ENCODE results near the gene HMGN2.
A peak's percentile ranks its signal among the peaks of the same experiment; 100 is the strongest.
"Not testable (repeated sequence)": the region's sequence is repeated elsewhere in the genome, so short reads cannot be mapped to it uniquely, and the experiment has no call there.

The HMGN2 gene

DNA sequence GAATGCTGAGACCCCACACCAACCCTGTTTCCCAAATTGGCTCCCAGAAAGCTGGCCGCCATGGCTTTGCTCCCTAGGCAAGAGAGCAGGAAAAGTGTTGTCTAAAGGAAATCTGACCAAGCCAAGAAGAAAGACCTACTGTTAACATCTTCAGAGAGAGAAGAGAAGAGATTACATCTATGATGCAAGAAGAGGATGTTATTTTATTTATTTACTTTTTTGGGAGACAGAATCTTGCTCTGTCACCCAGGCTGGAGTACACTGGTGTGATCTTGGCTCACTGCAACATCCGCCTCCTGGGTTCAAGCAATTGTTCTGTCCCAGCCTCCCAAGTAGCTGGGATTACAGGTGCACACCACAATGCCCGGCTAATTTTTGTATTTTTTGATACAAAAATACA, 21.7 kb downstream of the HMGN2 start:
- Mint-ChIP-seq H3K27me3 (peaks cover 6% of the 10 kb centered on the region), H3K36me3 (ENCODE audit: low read depth) (peaks cover 4% of the 10 kb centered on the region), H3K27ac (no peak overlapping the region), H3K9me3 (no peaks in the 10 kb centered on the region), H3K4me1 (ENCODE audit: low read depth) (peaks cover 22% of the 10 kb centered on the region), H3K4me3 (no peak overlapping the region)
- intact Hi-C loops (cut with micrococcal nuclease) = no loop called here

DNA sequence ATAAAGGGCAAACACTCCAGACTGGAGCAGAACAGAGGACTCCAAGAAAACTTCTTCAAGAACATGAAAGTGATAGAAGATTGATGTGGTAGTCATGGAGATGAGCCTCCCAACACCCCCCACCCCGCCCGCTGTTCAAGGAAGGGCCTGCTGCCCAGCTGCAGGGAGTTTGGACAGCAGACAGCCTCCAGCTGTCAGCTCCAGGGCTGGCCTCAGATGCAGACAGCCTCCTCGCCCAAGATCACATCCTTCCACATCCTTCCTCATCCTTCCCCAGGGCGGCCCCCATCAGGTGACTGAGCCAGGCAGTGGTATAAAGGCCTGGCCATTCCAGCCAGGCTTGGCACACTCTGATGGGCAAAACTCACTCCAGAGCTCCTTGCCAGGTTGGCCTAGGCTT, 24.6 kb downstream of the HMGN2 start:
- peaks cover 33% of the 10 kb centered on the region for H3K4me1 Mint-ChIP-seq (ENCODE audit: low read depth)
- no peak overlapping the region for H3K4me3 Mint-ChIP-seq
- peaks cover 17% of the 10 kb centered on the region for H3K36me3 Mint-ChIP-seq (ENCODE audit: low read depth)
- H3K9me3 Mint-ChIP-seq = no peaks in the 10 kb centered on the region
- no peak overlapping the region for H3K27ac Mint-ChIP-seq
- intact Hi-C loops (cut with micrococcal nuclease) = no loop called here
- peaks cover 4% of the 10 kb centered on the region for H3K27me3 Mint-ChIP-seq

DNA sequence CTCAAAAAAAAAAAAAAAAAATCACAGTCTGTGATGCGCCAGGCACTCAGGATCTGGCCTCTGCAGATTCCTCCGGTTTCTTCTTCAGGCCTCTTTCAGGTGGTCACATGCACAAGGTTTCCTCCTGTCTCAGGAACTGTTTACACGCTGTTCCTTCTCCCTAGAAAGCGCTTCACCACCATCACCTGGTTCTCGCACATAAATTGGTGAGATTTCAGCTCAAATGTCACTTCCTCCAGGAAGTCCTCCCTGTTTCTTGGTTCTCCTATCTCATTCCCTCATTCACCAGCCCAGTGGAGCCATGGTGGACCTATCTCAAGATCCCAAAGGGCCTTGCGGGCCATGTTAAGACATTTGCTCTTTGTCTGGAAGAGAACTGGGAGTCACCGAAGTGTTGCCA, 26.7 kb downstream of the HMGN2 start:
- intact Hi-C loops (cut with micrococcal nuclease) = no loop called here
- H3K4me3 Mint-ChIP-seq = no peak overlapping the region
- H3K27me3 Mint-ChIP-seq = peaks cover 1% of the 10 kb centered on the region
- H3K4me1 Mint-ChIP-seq (ENCODE audit: low read depth) = peaks cover 30% of the 10 kb centered on the region
- no peaks in the 10 kb centered on the region for H3K9me3 Mint-ChIP-seq
- H3K36me3 Mint-ChIP-seq (ENCODE audit: low read depth) = peaks cover 17% of the 10 kb centered on the region
- no peak overlapping the region for H3K27ac Mint-ChIP-seq

DNA sequence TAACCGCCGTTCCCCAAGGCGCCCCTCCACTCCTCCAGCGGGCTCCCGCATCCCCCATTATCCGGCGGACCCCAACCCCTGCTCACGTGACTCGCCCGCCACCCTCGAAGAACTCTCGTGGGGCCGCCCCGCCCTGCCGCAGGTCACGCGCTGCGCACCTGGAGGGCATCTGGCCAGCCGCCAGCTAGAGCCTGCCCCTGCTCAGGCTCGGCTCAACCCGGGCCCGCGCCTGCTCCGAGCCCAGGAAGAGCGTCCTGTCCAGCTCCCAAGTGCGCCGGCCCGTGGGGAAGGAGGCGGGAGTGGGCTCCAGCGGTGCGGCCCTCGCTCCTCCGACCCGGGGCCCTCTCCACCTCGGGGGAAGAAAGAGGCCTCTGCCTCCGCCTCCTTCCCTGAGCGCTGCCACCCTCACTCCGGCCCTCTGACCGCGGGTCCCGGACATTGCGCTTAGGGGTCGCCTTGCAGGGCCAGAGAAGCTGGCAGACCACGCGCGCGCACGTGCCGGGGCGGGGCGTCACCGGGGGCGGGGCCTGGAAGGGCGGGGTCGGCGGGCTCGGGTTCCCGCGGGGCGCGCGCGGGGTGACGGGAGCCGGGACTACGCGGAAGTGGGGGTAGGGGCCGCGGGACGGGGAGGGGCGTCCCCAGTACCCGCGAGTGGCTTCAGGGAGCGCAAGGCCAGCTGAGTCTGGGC, 28.4 kb downstream of the HMGN2 start:
- no peaks in the 10 kb centered on the region for H3K9me3 Mint-ChIP-seq
- H3K4me3 Mint-ChIP-seq = peak overlapping the region; percentile 89
- intact Hi-C loops (cut with micrococcal nuclease) = loop anchor here (2.0 to 5.0 kb wide), 3 partner anchors 28 to 288 kb away; partner anchors contain the start of gene HMGN2
- peak overlapping the region; percentile 94 for H3K27ac Mint-ChIP-seq
- H3K4me1 Mint-ChIP-seq (ENCODE audit: low read depth) = peaks cover 29% of the 10 kb centered on the region
- no peaks in the 10 kb centered on the region for H3K27me3 Mint-ChIP-seq
- H3K36me3 Mint-ChIP-seq (ENCODE audit: low read depth) = peaks cover 17% of the 10 kb centered on the region

DNA sequence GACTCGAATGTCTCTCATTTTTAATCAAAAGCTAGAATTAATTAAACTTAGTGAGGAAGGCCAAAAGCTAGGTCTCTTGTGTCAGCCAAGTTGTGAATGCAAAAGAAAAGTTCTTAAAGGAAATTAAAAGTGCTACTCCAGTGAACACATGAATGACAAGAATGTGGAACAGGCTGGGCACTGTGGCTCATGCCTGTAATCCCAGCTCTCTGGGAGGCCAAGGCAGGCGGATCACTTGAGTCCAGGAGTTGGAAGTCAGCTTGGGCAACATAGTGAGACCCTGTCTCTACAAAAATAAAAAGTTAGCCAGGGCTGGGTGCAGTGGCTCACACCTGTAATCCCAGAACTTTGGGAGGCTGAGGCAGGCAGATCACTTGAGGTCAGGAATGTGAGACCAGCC, 38.5 kb downstream of the HMGN2 start:
- H3K27me3 Mint-ChIP-seq; H3K36me3 Mint-ChIP-seq (ENCODE audit: low read depth); intact Hi-C loops (cut with micrococcal nuclease); H3K4me1 Mint-ChIP-seq (ENCODE audit: low read depth); H3K27ac Mint-ChIP-seq; H3K4me3 Mint-ChIP-seq; H3K9me3 Mint-ChIP-seq: not testable (repeated sequence)

DNA sequence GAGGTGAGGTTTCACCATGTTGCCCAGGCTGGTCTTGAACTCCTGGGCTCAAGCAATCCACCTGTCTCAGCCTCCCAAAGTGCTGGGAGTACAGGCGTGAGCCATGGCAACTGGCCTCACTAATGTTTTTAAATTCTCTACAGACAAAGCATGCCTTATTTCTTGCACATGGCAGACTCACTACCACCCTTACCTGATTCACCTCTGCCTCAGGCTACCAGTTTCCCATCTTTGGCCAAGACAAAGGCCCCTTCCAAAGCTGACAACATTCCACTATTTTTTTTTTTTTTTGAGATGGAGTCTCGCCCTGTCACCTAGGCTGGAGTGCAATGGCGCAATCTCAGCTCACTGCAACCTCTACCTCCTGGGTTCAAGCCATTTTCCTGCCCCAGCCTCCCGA, 43.6 kb downstream of the HMGN2 start:
- H3K4me1 Mint-ChIP-seq (ENCODE audit: low read depth); H3K27ac Mint-ChIP-seq; H3K27me3 Mint-ChIP-seq; H3K9me3 Mint-ChIP-seq; H3K36me3 Mint-ChIP-seq (ENCODE audit: low read depth); H3K4me3 Mint-ChIP-seq; intact Hi-C loops (cut with micrococcal nuclease): not testable (repeated sequence)

DNA sequence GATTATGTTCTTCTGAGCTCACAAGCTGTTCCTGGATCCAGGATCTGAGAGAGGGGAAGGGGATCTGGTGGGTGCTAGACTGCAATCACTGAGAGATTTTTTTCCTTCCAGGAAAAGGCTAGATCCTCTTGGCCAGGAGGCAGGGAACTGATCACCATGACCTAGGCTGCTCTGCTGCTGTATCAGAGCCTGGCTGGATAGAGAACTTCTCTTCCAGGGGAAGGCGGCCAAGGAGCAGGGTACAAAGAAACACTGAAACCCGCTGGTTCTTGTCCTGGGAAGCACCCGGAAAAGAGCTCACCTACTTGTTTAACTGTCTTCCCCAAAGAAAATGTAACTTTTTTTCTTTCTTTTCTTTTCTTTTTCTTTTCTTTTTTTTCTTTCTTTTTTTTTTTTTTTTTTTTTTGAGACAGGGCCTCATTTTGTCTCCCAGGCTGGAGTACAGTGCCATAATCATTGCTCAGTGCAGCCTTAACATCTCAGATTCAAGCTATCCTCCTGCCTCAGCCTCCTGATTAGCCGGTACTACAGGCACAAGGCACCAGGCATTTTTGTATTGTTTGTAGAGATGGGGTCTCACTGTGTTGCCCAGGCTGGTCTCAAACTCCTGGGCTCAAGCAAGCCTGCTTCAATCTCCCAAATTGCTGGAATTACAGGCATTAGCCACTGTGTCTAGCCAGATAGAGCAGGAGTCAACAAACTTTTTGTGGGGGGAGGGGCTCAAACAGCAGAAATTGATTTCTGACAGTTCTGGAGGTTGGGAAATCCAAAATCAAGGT, 44.9 kb downstream of the HMGN2 start:
- Mint-ChIP-seq H3K4me1 (ENCODE audit: low read depth) (peaks cover 10% of the 10 kb centered on the region), H3K9me3 (no peaks in the 10 kb centered on the region), H3K27me3 (peaks cover 11% of the 10 kb centered on the region), H3K27ac (no peak overlapping the region), H3K36me3 (ENCODE audit: low read depth) (no peaks in the 10 kb centered on the region), H3K4me3 (no peak overlapping the region)
- intact Hi-C loops (cut with micrococcal nuclease) = no loop called here

DNA sequence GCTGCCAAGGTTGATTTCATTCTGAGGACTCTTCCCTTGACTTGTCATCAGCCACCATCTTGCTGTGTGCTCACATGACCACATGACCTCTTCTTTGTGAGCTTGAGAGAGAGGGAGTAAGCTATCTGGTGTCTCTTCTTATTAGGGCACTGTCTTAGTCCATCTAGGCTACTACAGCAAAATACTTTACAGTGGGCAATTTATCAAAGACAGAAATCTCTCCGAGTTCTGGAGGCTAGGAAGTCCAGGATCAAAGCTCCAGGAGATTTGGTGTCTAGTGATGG, 45.5 kb downstream of the HMGN2 start:
- H3K9me3 Mint-ChIP-seq = no peaks in the 10 kb centered on the region
- H3K27me3 Mint-ChIP-seq = peaks cover 11% of the 10 kb centered on the region
- H3K4me1 Mint-ChIP-seq (ENCODE audit: low read depth) = peaks cover 10% of the 10 kb centered on the region
- intact Hi-C loops (cut with micrococcal nuclease) = no loop called here
- no peak overlapping the region for H3K4me3 Mint-ChIP-seq
- no peak overlapping the region for H3K27ac Mint-ChIP-seq
- no peaks in the 10 kb centered on the region for H3K36me3 Mint-ChIP-seq (ENCODE audit: low read depth)

DNA sequence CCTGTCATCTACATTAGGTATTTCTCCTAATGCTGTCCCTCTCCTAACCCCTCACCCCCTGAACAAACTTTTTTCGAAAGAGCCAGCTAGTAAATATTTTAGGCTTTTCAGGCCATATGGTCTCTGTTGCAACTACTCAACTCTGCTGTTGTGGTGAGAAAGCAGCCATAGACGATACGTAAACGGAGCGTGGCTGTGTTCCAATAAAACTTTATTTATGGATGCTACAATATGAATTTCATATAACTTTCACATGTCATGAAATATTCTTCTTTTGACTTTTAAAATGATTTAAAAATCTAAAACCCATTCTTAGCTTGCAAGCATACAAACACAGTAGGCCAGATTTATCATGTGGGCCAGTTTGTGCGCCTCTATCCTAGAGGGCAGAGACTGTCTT, 46.1 kb downstream of the HMGN2 start:
- peaks cover 14% of the 10 kb centered on the region for H3K27me3 Mint-ChIP-seq
- intact Hi-C loops (cut with micrococcal nuclease) = no loop called here

DNA sequence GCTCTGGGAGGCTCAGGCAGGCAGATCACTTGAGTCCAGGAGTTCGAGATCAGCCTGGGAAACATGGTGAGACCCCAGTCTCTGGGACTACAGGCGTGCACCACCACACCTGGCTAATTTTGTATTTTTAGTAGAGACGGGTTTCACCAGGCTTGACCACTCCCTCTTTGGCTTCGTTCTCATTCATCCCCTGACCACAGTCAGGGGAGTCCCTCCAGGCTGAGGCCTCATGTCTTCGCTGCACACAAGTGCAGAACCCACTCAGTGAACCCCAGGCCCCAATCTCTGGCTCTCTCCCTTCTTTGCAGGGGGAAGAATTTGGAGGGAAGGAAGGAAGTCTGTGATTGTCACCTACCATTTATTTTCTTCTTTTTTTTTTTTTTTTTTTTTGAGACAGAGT, 48.1 kb downstream of the HMGN2 start:
- intact Hi-C loops (cut with micrococcal nuclease) = no loop called here
- peaks cover 10% of the 10 kb centered on the region for H3K4me1 Mint-ChIP-seq (ENCODE audit: low read depth)
- H3K9me3 Mint-ChIP-seq = no peaks in the 10 kb centered on the region
- peaks cover 33% of the 10 kb centered on the region for H3K27me3 Mint-ChIP-seq
- H3K4me3 Mint-ChIP-seq = no peak overlapping the region
- no peak overlapping the region for H3K27ac Mint-ChIP-seq
- H3K36me3 Mint-ChIP-seq (ENCODE audit: low read depth) = no peaks in the 10 kb centered on the region

More for the DNA sequence above, 46.1 kb downstream of the HMGN2 start:
- no peaks in the 10 kb centered on the region for H3K9me3 Mint-ChIP-seq
- H3K36me3 Mint-ChIP-seq (ENCODE audit: low read depth) = no peaks in the 10 kb centered on the region
- no peak overlapping the region for H3K4me3 Mint-ChIP-seq
- peaks cover 10% of the 10 kb centered on the region for H3K4me1 Mint-ChIP-seq (ENCODE audit: low read depth)
- H3K27ac Mint-ChIP-seq = no peak overlapping the region

DNA sequence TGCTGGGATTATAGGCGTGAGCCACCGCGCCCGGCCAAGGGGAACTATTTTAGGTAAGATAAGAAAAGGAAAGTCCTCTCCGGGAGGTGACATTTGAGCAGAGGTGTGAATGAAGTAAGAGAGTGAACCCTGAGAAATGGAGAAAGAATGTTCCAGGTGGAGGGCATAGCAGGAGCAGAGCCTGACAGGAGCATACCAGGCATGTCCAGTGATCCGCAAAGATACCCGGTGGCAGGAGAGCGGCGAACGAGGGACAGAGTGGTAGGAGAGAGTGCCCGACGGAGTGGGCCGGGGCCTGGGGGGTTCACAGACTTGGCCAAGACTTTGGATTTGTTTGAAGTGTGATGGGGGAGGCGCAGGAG, 49.4 kb downstream of the HMGN2 start:
- Mint-ChIP-seq H3K4me3 (no peak overlapping the region), H3K9me3 (no peaks in the 10 kb centered on the region), H3K27ac (no peak overlapping the region), H3K4me1 (ENCODE audit: low read depth) (peaks cover 10% of the 10 kb centered on the region), H3K36me3 (ENCODE audit: low read depth) (no peaks in the 10 kb centered on the region), H3K27me3 (peaks cover 31% of the 10 kb centered on the region)
- intact Hi-C loops (cut with micrococcal nuclease) = no loop called here

DNA sequence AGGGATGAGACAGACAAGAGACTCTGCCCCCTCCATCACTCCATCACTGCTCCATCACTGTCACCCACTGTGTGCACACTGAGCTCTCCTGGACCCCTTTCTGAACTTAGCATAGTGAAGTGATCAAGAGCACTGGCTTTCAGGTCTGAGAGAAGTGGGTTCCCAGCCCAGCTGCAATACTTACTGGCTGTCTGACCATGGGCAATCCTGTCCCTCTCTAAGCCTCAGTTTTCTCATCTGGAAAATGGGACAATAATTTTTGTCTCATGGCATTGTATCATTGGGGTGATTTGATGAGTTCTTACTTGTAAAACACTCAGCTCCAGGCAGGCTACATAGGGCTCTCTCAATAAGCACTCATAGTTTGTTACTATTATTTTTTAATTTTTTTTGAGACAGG, 49.8 kb downstream of the HMGN2 start:
- H3K36me3 Mint-ChIP-seq (ENCODE audit: low read depth) = no peaks in the 10 kb centered on the region
- no peak overlapping the region for H3K4me3 Mint-ChIP-seq
- H3K4me1 Mint-ChIP-seq (ENCODE audit: low read depth) = peaks cover 10% of the 10 kb centered on the region
- H3K27ac Mint-ChIP-seq = no peak overlapping the region
- no peaks in the 10 kb centered on the region for H3K9me3 Mint-ChIP-seq
- intact Hi-C loops (cut with micrococcal nuclease) = no loop called here
- H3K27me3 Mint-ChIP-seq = peaks cover 31% of the 10 kb centered on the region

DNA sequence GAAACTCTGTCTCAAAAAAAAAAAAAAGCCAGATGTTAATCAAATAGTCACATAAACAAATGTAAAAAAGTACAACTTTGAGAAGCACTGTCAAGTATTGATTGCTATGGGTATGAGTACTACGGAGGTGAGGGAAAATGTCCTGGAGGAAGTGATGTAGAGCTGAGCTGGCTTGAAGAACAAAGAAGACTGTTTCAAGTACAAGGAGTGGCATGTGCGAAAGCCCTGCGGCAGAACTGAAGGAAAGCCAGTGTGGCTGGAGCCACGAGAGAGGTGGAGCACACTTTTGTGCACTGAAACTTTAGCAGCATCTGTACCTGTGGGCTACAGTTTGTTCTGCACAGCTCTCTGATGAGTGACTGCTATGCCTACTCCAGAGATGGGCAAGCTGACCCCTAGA, 51.9 kb downstream of the HMGN2 start:
- H3K36me3 Mint-ChIP-seq (ENCODE audit: low read depth) = no peaks in the 10 kb centered on the region
- peaks cover 34% of the 10 kb centered on the region for H3K27me3 Mint-ChIP-seq
- H3K4me3 Mint-ChIP-seq = no peak overlapping the region
- intact Hi-C loops (cut with micrococcal nuclease) = no loop called here
- peaks cover 13% of the 10 kb centered on the region for H3K4me1 Mint-ChIP-seq (ENCODE audit: low read depth)
- H3K27ac Mint-ChIP-seq = no peak overlapping the region
- H3K9me3 Mint-ChIP-seq = no peaks in the 10 kb centered on the region

All from dendritic cell treated with granulocyte-macrophage colony-stimulating factor and Interleukin-4, amounts not matched to agents 40 ng/mL and 50 ng/mL, for 4 days (primary cell).